ENCODE measurements around the gene MSS51. TPM values are rescaled to one million over a fixed set of nuclear protein-coding genes. Genes with fewer than 3 reads are reported as not detected.

MSS51 gene
- total RNA-seq = 3.5 TPM

GRCh38 chr10:73433538-73433867 is at the start of gene MSS51:
MSS51 (minus strand) TSS chr10:73433561; CDS start chr10:73428284, 5,277 bp downstream.

GRCh38 chr10:73413528-73414229 is 19.7 kb downstream of the MSS51 start, which contains the start of gene ANXA7:
ANXA7 (minus strand) TSS chr10:73414058; CDS start chr10:73400856, 13,202 bp downstream.

Other genes starting within 250 kb of the MSS51 start
- 59.1 TPM for gene DNAJC9, start 186.3 kb downstream of the MSS51 start, total RNA-seq
- 99.4 TPM for gene MRPS16, start 180.9 kb downstream of the MSS51 start, total RNA-seq
- gene CFAP70, start 74.7 kb downstream of the MSS51 start, total RNA-seq = 6.0 TPM
- 33.9 TPM for gene ANXA7, start 19.5 kb downstream of the MSS51 start, total RNA-seq
- 156 TPM for gene PPP3CB, start 62.5 kb upstream of the MSS51 start, total RNA-seq
- 38.3 TPM for gene USP54, start 157.8 kb upstream of the MSS51 start, total RNA-seq
- gene MYOZ1, start 207.9 kb upstream of the MSS51 start, total RNA-seq = 0.46 TPM
- gene SYNPO2L, start 222.5 kb upstream of the MSS51 start, total RNA-seq = not detected